ENCODE results near the gene AGBL1. TPM values are rescaled to one million over a fixed set of nuclear protein-coding genes. Genes with fewer than 3 reads are reported as not detected.

Gene AGBL1
- polyA plus RNA-seq, 2 of the 4 experiments (the other 2 are of a cell fraction): not detected

DNA sequence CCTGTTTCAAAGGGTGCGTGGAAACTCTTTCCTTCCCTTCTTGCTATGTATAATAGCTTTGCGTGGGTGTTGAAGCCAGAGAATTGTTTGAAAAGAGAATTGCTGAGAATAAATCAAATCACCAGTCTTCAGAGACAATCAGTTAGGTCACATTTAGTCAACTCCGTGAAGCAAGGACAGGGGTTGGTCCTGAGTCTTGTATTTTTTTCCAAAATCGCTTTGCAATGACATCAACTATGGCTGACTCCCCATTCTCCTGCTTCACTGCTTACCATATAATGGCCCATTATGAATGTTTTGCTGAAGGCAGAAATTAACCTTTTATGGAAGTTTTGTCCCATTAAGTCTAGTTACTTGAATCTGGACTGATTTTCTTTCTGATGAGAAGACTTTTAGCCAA, 852.8 kb downstream of the AGBL1 start:
- no peak for ATAC-seq
- CTCF ChIA-PET: interaction anchor here (0.7 kb wide), 1 partner anchor 1132 kb away, joined by 3 read pairs; no protein-coding TSS in a partner anchor
- POLR2A ChIA-PET: no interaction called here
- DNase-seq (ENCODE audit: low read depth in 1 of 2, low spot score in 1 of 2): no peak
- 10% methylated on average over 4 of the region's 4 CpGs for WGBS (ENCODE audit: missing lambda C conversion rate)
- TF ChIP-seq CBX2 (IDR thresholded peaks at IDR 0.05; ENCODE audit: borderline replicate concordance, low read depth) (no peak), POLR2AphosphoS2 (conservative IDR thresholded peaks at IDR 0.05; ENCODE audit: low read length) (no peak), HEYL (CRISPR knock-in tag; IDR thresholded peaks at IDR 0.05) (no peak), EHF (CRISPR knock-in tag; IDR thresholded peaks at IDR 0.05) (no peak), TP53 (CRISPR knock-in tag; IDR thresholded peaks at IDR 0.05) (no peak), RFX5 (IDR thresholded peaks at IDR 0.05) (no peak), RARB (CRISPR knock-in tag; IDR thresholded peaks at IDR 0.05) (no peak), GATA3 (IDR thresholded peaks at IDR 0.05; ENCODE audit: borderline replicate concordance) (no peak), CEBPB (IDR thresholded peaks at IDR 0.05) (no peak), FOSB (CRISPR knock-in tag; IDR thresholded peaks at IDR 0.05) (no peak), RAD21 (conservative IDR thresholded peaks at IDR 0.05 in 1 of 2, IDR thresholded peaks at IDR 0.05 in 1 of 2) (no peak), EP300 (IDR thresholded peaks at IDR 0.05) (no peak), FOSL2 (IDR thresholded peaks at IDR 0.05) (no peak), FOSL2 (CRISPR knock-in tag; IDR thresholded peaks at IDR 0.05) (no peak), NR3C1 (IDR thresholded peaks at IDR 0.05) (no peak)
- TF ChIP-seq, protein P1, sequence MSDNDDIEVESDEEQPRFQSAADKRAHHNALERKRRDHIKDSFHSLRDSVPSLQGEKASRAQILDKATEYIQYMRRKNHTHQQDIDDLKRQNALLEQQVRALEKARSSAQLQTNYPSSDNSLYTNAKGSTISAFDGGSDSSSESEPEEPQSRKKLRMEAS (IDR thresholded peaks at IDR 0.05): no peak
- TF ChIP-seq, protein P2, sequence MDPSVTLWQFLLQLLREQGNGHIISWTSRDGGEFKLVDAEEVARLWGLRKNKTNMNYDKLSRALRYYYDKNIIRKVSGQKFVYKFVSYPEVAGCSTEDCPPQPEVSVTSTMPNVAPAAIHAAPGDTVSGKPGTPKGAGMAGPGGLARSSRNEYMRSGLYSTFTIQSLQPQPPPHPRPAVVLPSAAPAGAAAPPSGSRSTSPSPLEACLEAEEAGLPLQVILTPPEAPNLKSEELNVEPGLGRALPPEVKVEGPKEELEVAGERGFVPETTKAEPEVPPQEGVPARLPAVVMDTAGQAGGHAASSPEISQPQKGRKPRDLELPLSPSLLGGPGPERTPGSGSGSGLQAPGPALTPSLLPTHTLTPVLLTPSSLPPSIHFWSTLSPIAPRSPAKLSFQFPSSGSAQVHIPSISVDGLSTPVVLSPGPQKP (IDR thresholded peaks at IDR 0.05; ENCODE audit: low read depth, low read length): no peak
- TF ChIP-seq, protein P3, sequence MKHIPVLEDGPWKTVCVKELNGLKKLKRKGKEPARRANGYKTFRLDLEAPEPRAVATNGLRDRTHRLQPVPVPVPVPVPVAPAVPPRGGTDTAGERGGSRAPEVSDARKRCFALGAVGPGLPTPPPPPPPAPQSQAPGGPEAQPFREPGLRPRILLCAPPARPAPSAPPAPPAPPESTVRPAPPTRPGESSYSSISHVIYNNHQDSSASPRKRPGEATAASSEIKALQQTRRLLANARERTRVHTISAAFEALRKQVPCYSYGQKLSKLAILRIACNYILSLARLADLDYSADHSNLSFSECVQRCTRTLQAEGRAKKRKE (CRISPR knock-in tag; IDR thresholded peaks at IDR 0.05; ENCODE audit: low read depth): no peak
- TF ChIP-seq, protein P4, sequence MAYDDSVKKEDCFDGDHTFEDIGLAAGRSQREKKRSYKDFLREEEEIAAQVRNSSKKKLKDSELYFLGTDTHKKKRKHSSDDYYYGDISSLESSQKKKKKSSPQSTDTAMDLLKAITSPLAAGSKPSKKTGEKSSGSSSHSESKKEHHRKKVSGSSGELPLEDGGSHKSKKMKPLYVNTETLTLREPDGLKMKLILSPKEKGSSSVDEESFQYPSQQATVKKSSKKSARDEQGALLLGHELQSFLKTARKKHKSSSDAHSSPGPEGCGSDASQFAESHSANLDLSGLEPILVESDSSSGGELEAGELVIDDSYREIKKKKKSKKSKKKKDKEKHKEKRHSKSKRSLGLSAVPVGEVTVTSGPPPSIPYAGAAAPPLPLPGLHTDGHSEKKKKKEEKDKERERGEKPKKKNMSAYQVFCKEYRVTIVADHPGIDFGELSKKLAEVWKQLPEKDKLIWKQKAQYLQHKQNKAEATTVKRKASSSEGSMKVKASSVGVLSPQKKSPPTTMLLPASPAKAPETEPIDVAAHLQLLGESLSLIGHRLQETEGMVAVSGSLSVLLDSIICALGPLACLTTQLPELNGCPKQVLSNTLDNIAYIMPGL (CRISPR knock-in tag; IDR thresholded peaks at IDR 0.05; ENCODE audit: borderline replicate concordance): no peak
- TF ChIP-seq, protein P5, sequence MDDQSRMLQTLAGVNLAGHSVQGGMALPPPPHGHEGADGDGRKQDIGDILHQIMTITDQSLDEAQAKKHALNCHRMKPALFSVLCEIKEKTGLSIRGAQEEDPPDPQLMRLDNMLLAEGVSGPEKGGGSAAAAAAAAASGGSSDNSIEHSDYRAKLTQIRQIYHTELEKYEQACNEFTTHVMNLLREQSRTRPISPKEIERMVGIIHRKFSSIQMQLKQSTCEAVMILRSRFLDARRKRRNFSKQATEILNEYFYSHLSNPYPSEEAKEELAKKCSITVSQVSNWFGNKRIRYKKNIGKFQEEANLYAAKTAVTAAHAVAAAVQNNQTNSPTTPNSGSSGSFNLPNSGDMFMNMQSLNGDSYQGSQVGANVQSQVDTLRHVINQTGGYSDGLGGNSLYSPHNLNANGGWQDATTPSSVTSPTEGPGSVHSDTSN (IDR thresholded peaks at IDR 0.05): no peak
- no peak overlapping the region for H3K4me3 ChIP-seq
- no peak overlapping the region for H3K4me2 ChIP-seq
- no peak for FAIRE-seq
- H3K9me3 ChIP-seq: peaks cover 3% of the 10 kb centered on the region; the same call in 1 of the 3 replicates
- no peaks in the 10 kb centered on the region for H3K4me1 ChIP-seq
- H3K27ac ChIP-seq: no peak overlapping the region

DNA sequence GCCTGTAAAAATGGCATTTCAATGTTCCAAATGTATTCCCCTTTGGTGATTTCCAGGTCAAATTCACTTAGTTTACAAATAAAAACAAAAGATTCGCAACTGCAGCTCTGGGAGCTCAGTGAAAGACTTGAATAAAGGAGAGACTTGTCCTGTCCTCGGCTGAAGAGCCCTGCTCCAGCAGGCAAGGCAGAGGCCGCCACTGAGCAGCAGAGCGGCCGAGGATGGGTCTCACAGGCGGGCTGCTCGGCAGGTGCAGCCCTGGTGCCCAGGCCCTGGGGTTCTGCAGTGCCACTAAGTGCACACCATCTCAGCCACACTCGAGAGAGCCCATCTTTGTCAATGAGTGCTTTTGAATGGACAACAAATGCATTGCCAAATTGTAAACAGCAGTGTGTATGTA, 856.2 kb downstream of the AGBL1 start:
- Histone ChIP-seq H3K4me2 (no peak overlapping the region), H3K27ac (no peak overlapping the region), H3K9me3 (peaks cover 3% of the 10 kb centered on the region; the same call in 1 of the 3 replicates), H3K4me3 (no peak overlapping the region), H3K4me1 (no peaks in the 10 kb centered on the region)
- no peak for FAIRE-seq
- ATAC-seq: no peak
- no peak for TF ChIP-seq POLR2A (IDR thresholded peaks at IDR 0.05; ENCODE audit: low read length)
- no peak for TF ChIP-seq SREBF2 (IDR thresholded peaks at IDR 0.05)
- ChIA-PET POLR2A (no interaction called here), CTCF (no interaction called here)
- WGBS (ENCODE audit: missing lambda C conversion rate): 0% methylated on average over 8 of the region's 8 CpGs
- no peak for DNase-seq (ENCODE audit: low read depth in 1 of 2, low spot score in 1 of 2)

All from A549 (cell line).